Activated CD8-positive, alpha-beta memory T cell treated with anti-CD3 and anti-CD28 coated beads for 24 hours (primary cell): ENCODE results near the gene LMX1B.
A peak's percentile ranks its signal among the peaks of the same experiment; 100 is the strongest.
"Not testable (repeated sequence)": the region's sequence is repeated elsewhere in the genome, so short reads cannot be mapped to it uniquely, and the experiment has no call there.

Experiments
- DNase-seq: peaks from one replicate; pipeline ENCODE4 v3.0.0-alpha.2; 2020

Gene LMX1B

DNA sequence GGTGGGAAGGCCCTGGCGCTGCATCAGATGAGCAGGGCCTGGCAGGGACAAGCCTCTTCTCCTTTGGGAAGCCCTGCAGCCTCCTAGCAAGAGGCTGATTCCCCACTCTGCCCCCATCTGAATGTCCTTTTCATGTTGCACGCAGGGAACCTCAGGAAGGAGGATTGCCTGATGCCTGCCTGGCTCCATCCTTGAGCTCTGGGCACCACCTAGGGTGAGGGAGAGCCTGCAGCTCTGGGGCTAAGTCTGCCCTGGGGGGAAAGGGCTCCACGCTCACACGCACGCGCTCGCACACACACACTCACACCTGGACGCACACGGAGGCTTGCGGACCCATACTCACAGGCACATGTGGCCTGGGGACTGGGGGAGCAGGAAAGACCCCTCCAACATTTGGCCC is 86.6 kb downstream of the LMX1B start:
- no peak for DNase-seq

DNA sequence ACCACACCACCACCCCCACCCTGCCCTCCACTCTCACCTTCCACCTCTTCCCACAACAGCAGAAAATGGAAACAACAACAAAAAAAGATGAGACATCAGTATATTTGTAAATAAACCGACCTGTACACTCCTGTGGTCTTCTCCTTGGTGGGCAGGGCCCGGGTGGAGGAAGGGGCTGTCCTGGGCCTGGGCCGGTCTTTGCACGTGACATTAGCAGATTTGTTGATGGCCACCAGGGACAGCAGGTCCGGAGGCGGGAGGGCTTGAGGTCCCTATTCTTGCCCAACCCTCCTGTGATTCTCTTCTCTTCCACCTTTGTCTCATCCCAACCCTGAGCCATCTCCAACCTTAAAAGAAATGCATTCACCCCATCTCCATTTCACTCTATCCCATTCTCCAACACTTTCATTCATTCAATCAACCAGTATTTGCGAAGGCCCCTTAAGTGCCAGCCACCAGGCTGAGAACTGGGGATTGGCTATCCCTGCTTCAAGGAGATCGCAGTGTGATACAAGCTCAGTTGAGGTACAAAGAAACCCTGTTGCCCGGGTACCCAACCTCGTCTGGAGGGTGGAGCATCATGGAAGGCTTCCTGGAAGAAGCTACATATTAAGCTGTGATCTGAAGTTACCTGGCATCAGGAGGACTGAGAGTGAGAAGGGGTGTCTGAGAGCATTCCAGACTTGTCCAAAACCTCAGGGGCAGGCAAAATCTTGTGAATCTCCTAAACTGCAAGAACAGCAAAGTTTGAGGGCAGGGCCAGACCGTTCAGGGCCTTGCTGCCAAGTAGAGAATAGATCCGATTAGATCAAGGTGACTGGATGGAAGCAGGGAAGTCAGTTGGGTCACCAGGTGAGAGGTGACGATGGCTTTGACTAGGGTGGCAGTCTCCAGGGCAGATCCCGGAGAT is 87.4 kb downstream of the LMX1B start:
- DNase-seq: no peak

DNA sequence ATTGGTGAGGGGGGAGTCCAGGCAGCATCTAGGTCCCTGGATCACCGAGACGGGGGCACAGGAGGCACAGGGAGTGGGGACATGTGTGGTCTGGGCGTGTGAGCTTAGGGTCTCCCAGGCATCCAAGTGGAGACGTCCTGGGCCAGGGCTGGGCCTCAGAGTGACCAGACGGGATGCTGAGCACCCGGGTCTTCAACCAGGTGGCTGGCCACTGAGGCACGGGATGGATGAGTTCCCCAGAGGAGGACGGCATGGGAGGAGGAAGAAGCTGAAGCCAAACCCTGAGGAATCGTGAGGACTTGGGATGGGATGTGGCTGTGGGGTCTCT is 88.0 kb downstream of the LMX1B start:
- DNase-seq: no peak

DNA sequence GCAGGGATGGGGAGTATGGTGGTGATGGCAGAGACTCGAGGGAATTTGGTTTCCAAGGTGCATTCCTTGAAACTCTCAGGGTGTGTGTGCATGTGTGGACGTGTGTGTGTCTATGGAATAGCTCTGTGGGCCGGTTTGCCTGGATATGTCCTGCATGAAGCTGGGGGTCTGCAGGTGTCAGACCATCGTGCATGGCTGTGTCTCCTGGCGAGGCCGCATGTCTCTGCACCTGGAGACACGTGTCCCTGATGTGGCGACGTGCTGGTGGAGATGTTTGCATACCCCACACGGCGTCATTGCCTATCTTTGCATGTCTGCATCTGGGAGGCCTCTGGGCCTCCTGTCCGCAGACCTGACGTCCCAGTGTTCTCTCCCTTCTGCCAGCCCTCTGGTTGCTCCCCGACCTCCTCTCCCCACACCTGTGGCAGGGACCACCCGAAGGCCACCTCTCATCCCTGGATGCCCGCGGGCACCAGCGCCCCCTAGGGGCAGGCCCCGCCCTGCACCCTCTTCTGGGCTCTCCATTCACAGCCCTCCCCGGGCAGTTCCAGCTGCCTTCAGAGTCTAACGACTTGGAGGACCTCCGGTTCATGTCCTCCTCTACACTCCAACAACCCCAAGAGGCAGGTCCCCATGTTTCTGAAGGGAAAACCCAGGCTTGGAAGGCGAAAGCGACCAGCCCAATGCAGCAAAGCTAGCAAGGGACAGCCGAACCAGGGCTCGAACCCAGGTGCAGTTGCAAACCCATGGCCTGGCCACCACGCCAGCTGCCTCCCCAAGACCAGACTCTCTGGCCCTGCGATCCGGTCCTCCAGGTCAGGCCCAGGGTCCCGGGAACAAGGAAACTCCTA is 88.6 kb downstream of the LMX1B start:
- peak; percentile 77 for DNase-seq

DNA sequence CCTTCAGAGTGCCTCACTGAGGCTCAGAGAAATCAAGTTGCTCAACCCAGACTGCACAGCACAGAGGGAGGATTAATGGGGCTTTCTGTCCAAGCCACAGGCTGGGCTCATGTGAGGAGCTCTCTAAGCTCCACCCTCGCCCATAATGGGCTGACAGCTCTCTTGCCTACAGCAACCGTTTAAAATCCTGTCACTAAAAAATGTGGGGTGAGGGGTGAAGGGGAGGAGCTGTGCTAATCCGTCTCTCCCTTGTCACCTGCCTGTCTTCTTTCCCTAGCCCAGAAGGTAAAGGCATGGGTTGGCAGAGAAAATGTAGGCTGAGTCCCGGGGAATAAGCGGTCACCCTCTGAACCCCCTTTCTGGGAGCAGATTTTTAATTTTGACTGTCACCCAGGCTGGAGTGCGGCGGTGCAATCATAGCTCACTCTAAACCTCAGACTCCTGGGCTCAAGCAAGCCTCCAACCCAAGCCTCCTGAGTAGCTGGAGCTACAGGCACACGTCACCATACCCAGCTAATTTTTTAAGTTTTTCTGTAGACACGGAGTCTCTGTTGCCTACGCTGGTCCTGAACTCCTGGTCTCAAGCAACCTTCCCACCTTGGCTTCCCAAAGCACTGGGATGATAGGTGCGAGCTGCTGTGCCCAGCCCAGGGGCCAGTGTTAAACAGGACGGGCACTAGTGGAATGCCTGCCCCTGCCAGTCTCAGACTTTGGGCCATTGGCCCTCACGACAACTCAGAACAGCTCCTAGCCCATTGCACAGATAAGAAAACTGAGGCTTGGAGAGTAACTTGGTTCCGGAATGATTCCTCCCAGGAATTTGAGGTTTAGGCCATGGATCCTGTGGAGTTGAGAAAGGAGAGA is 89.5 kb downstream of the LMX1B start:
- no peak for DNase-seq

DNA sequence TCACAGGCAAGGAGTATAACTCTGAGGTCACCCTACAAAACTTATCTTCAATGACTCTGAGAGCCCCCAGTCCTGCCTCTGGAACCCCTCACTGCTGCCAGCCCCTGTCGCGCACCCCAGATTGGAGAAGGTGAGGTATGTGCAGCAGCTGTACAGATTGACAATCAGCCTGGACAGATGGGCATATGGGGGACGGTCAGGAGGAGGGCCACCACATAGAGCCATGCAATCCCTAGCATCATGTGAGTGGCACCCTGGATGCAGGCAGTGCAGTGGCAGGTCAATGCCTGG is 90.1 kb downstream of the LMX1B start:
- peak; percentile 53 for DNase-seq

DNA sequence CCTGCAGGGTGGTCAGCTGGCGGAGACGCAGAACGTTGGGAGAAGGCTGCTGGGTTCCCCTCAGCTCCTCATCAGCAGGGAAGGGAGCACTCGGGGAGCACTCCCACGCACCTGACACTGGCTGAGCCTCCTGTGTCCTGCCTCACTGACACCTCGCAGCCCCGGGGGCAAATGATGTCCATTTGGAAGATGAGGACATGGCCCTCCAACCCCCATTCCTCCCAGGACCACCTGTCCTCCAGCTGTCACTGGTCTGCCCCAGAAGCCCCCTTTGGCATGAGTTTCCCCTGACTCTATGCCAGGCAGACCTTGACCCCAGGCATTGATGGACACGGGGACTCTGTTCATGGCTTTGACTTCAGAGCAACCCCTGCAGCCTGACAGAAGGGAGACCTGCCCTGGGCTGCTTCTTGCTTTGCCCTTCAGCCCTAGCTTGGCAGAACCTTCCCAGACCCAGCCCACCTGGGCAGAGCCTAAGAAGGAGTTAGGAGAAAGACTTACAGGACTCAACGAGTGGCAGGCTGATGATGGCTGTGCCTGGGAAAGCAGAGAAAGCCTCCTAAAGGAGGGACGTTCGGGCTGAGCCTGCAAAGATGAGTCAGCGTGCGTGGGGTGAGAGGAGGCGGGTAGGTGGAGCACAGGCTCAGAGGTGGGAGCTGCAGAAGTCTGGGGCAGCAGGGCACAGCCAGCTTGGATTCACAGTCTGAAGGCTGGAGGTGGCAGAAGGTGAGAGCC is 90.6 kb downstream of the LMX1B start:
- peak; percentile 64 for DNase-seq

DNA sequence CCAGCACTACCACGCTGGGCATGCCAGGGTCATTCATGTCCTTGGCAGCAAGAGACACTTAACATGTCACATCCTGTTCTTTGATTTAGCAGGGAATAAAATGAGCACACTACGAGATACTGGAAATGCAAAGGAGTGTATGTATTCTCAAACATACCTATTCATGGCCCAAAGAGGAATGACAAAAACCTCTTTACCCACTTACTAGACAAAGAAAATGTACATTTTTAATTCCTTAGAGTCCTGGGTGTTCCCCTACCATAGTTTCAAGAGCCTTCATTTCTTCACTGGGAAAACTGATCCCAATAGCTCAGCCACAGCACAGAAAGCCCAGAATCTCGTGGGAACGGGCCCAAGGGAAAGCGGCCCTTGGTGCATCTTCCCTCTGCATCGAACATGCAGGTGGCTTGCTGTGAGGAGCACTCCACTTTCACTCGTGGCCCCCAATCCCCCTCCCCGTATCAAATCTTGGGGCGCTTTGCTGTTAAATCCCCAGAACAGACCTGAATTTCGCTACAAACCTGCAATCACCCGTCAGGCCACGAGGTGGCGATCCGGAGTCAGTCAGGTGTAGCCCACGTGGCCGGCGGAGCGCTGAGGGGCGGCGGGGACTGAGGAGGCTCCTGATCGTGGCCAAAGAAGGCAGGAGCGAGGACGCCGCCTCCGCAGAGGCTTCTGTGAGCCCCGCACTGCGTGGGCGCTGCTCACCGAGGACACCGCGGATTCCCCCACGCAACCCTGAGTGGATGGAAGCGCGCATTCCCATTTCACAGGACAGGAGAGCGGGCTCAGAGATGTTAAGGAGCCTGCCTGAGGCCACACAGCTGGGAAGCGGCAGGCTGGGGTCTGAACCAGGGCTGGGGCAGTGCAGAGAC is 91.4 kb downstream of the LMX1B start:
- peak; percentile 96 for DNase-seq

DNA sequence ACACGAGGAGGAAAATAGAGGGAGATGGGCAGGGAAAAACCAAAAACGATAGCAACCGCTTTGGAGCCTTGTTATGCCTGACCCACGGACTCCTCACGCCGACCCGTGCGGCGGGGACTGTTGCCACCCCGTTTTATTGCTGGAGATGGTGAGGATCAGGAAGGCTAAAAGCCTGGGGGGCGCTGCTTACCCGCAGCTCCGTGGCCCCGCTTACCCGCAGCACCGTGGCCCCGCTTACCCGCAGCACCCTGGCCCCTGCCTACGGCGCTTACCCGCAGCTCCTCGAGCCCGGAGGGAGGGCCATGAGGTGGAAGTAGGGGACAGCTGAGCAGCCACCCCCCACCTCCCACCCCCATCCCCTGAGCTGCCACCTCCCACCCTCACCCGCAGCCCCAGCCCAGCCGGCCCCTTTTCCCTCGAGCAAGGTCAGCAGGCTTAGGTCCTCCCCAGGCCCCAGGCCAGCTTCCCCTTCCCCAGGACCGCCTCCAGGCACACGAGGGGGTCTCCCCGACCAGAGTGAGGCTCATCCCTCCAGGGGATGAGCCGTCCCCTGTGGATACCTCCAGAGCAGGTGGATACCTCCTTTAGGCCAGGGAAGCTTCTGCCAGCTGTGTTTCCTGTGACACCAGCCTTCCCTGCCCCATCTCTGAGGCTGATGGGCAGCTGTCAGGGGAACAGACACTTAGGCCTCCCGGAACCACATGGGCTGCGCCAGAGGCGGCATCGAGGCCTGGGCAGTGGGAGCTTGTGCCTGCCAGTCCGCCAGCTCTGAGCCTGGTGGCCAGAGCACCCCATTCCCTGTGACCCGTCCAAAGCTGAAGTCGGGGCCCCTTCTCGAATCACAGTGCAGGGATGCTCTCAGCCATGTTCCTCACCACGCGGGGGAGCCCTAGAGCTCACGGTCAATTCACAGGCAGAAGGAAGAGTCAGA is 92.3 kb downstream of the LMX1B start:
- DNase-seq: peak; percentile 90

DNA sequence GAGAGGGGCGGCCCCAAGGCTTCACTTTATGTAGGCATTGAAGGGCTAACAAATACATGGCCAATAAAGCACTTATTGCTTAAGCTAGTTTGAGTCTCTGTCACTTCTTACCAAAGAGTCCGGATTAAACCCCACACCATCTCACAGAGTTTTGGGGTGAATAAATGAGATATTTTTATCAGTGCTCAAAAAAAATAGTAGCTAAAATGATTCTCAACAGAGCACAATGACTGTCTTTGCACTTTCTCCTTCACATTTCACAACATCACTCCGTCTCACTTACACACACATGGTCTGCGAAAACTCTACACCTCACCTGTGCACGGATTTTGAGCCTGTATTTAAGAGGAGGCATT is 92.9 kb downstream of the LMX1B start:
- no peak for DNase-seq

DNA sequence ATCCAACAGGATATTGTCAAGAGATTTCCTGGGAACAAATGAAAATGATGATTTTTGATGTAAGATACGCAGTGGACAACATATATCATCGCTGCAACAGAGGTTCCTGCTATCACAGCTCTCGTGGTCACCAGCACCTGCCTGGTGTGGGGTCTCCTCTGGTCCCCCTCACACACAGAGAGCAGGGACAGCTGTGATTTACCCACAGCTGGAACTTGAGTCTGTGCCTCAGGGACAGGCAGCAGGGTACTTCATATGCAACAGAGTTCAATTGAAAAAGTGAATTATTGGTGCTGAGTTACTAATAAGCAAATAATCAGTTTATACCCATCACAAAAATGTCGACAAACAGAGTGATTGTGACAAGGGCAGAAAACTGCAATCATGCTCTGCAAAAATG is 93.4 kb downstream of the LMX1B start:
- DNase-seq: no peak

DNA sequence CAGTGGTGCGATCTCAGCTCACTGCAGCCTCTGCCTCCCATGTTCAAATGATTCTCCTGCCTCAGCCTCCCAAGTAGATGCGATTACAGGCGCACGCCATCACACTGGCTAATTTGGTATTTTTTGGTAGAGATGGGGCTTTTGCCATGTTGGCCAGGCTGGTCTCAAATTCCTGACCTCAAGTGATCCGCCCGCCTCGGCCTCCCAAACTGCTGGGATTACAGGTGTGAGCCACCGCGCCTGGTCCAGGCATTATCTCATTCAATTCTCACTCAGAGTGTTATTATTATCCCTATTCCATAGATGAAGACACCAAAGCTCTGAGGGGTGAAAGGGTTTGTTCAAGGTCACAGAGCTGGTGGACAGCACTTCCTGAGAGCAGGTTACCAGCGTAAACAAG is 94.0 kb downstream of the LMX1B start:
- not testable (repeated sequence) for DNase-seq

DNA sequence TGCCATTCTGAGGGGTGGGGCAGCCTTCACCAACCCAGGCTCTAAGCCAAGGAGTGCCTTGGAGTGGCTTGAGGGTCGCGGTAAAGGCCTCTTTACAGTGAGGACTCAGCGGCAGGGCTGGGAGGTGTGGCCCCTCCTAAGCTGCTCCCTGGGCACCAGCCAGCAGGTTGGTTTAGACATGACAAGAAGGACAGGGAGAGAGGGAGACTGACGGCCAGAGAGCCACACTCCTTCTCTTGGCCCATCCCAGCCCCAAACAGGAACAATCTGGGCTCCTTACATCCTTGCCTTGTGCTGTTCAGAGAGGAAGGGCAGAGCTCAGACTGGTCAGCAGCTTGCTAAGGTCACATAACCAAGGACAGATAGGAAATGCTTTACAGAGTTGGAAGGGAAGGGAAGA is 94.5 kb downstream of the LMX1B start:
- no peak for DNase-seq

DNA sequence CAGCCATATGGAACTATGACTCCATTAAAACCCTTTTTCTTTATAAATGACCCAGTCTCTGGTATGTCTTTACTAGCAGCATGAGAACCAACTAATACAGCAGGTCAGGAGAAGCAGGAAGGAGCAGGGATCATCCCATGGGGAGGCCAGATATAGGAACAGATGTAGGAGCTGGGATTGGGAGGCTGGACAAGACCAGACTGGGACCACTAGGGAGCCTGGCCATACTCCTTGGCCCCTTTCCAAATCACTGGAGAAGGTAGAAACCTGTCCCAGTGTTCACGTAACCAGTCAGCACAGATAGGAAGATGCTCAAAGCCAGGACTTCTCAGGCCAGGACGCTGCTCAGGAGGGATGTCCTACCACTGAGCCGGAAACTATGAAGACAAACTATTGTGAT is 95.5 kb downstream of the LMX1B start:
- DNase-seq: peak; percentile 37

DNA sequence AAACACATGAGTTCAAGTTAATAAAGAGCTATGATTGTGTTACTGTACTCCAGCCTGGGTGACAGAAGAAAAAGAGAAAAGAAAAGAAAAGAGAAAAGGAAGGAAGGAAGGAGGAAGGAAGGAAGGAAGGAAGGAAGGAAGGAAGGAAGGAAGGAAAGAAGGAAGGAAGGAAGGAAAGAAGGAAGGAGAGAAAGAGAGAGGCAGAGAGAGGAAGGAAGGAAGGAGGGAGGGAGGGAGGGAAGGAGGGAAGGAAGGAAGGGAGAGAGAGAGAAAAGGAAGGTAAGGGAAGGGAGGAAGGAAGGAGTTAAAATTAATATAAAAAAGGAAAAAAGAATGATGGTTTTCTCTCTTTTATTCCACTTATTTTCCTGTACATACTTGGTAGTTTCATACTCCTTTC is 101.7 kb downstream of the LMX1B start:
- DNase-seq: no peak

DNA sequence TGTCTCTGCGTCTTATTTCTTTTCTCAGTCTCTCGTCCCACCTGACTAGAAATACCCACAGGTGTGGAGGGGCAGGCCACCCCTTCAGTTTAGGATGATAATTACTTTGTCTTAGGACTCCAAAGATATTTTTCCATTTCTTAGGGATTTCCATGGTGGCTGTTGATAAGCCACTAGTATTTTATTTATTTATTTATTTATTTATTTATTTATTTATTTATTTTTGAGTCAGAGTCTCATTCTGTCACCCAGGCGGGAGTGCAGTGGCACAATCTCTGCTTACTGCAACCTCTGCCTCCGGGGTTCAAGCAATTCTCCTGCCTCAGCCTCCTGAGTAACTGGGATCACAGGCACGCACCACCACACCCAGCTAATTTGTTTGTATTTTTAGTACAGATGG is 103.7 kb downstream of the LMX1B start:
- DNase-seq: not testable (repeated sequence)

DNA sequence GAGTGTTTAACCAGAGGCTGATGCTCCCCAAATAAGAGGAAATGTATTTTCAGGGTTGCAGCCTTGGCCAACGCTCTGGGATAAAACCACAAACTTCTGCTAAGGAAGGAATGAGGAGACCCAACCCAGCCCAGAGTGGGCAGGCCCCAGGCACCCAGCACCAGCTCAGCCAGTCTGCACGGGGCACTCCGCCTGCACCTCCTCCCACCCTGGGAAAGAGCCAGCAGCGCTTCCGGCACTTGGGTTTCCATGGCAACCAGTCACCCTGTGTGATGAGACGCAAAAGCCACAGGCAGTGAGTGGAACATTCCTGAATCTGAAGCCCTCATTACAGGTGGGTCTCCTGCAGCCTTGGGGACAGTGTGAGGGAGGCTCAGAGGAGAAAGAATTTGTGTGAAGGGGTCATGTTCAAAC is 105.9 kb downstream of the LMX1B start:
- DNase-seq: peak; percentile 88

DNA sequence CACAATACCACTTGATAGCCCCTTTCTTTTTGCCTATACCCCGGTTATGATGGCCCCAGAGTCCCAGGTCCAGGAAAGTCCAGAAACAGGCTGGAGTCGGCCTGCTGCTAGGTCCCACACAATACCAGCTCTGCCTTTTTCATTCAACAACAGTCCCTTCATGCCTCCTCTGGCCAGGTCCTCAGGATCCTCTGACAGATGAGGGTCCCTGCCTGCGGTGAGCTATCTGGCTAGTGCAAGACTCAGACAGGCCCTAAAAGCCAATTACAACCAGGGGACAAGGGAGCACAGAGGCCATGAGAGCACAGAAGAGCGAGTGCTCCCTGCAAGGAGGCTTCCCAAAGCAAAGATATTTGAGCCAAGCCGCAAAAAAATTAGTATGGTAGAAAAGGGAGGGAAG is 106.3 kb downstream of the LMX1B start:
- DNase-seq: no peak

DNA sequence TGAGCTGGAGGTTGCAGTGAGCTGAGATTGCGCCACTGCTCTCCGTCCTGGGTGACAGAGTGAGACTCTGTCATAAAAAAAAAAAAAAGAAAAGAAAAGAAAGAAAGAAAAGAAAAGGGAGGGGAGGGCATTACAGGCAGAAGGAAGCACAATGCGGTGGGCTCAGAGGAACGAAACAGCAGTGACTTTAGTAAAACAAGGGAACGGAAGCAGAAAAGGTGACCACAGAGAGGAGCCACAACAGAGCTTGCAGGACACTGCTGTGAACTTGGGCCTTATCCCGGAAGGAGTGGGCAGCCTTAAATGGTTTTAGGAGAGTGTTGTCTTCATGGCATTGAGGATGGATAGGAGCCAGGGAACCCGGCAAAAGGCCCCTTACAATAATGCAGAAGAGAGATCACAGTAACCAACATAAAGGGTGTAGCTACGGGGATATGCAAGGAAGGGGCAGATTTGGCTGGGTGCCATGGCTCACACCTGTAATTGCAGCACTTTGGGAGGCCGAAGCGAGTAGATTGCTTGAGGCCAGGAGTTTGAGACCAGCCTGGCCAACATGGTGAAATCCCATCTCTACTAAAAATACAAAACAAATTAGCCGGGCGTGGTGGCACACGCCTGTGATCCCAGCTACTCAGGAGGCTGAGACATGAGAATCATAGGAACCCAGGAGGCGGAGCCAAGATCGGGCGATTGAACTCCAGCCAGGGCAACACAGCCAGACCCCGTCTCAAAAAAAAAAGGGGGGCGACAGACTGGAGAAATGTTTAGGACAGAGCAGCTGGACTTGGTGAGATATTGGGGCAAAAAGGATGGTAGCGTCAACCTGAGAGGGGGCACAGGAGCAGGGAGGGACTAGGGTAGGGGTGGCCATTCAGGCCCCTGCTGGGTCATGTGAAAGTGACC is 107.2 kb downstream of the LMX1B start:
- no peak for DNase-seq
